ENCODE measurements around the gene PHF12.

The PHF12 gene

DNA sequence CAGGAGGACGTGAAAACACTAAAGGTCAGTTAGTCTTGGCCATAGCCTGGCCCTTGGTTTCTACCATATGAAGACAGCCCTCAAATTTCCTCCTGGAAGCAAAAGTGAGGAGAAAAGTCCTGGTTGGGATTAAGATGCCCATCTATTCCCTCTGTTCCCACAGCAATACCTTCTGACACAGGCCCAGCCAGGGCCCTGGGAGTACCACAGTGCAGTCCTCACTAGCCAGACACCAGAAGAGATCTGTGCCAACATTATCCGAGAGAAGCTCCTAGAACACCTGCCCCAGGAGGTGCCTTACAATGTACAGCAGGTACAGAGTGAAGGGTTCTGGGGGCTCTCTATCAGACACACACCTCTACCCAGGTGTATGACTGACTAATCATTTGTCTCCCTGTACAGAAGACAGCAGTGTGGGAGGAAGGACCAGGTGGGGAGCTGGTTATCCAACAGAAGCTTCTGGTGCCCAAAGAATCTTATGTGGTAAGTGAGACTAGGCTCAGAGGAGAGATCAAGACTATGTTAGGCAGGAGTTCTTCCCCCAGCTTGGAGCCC, 92.4 kb downstream of the PHF12 start:
- no peak for DNase-seq (ENCODE audit: low read depth)

DNA sequence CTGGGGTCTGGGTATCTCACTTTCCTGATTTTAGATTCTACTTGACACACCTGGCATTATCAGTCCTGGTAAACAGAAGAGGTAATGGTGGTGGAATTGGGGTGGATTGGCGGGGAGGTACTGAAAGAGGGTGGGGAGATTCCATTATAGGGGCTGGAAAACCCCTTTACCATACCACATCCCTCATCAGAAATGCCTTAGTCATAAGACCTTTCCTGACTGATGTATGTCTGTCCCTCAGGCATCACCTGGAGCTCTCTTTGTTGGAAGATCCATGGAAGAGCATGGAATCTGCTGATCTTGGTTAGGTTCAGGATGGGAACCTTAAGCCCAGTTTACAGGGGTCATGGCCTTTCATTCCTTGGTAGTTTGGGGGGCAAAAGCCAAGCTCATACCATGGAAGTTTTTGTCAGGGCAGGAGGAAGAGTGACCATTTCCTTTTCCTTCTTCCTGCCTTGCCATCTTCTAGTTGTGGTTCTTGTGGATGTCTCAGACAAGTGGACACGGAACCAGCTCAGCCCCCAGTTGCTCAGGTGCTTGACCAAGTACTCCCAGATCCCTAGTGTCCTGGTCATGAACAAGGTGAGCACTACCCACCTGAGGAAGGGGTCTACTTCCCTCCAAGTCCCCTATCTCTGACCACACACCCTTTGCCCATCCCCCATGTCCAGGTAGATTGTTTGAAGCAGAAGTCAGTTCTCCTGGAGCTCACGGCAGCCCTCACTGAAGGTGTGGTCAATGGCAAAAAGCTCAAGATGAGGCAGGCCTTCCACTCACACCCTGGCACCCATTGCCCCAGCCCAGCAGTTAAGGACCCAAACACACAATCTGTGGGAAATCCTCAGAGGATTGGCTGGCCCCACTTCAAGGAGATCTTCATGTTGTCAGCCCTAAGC, 93.2 kb downstream of the PHF12 start:
- DNase-seq (ENCODE audit: low read depth) = no peak

DNA sequence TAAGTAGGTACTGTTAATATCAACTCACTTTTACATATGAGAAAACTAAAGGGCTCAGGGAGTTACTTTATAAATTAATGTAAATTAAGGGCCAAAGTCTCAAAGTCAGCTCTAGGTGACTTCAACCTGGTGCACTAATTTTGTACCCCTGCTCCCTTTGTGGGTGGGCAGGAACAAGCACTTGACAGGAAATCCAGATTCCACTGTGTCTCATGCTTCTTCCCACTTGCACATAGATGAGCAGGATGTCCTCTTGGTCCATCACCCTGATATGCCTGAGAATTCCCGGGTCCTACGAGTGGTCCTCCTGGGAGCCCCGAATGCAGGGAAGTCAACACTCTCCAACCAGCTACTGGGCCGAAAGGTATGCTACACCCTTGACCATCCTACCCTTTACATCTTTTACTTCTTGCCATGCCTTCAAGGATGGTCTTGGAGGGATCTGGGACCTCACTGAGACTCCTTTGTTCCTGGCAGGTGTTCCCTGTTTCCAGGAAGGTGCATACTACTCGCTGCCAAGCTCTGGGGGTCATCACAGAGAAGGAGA, 95.2 kb downstream of the PHF12 start:
- no peak for DNase-seq (ENCODE audit: low read depth)

DNA sequence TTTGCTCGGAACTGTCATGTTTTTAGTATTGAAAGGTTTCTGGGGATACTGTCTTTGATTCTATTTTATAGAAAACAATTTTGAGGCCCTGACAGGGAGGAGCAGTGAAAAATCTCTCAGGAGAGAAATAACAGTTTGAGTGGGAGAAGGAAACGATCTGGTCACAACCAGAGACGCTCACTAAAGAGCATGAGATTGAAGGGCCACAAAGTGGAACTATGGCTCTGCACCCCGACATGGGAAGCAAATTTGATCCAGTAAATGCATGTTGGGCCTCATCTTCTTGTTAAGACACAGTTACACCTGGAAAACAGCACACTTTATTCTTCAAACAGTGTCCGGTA, 96.0 kb downstream of the PHF12 start:
- no peak for DNase-seq (ENCODE audit: low read depth)
